ENCODE measurements around the gene PPDPF.

PPDPF gene

DNA sequence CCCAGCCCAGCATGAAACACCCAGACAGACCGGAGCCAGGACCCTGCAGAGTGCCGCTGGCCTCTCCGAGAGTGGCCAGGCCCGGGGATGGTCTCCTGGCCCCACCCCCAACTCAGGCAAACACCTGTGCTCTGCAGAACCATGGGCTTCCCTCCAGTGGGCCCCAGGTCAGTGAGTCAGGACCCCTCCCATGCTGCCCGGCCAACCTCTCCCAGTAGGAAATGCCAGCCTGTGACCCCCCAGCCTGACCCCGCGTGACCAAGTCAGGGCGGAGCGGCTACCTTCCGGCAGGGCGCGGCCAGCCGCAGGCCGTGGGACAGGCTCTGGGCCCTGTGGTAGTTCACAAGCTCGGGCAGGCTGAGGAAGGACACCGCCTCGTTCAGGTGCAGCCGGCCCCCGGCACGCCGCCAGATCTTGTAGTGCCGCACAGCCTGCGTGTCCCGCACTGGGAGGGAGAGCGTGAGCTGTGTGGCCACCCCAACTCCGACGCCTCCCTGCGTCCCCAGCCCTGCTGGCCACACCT, 13.4 kb downstream of the PPDPF start:
- no peak overlapping the region for H3K4me3 ChIP-seq (ENCODE audit: extremely low read depth, insufficient read depth, low read length, poor library complexity, severe bottlenecking)
- H3K9me3 ChIP-seq (ENCODE audit: control insufficient read depth, low read length), result no peaks in the 10 kb centered on the region
- no peak overlapping the region for H3K27ac ChIP-seq (ENCODE audit: low read depth, low read length, severe bottlenecking)
- 91 to 92% methylated on average over 25 to 27 of the region's 28 CpGs for WGBS, 2 experiments (ENCODE audit: insufficient coverage in 2 of 2)
- peaks cover 2% of the 10 kb centered on the region for H3K4me1 ChIP-seq (ENCODE audit: control insufficient read depth, insufficient read depth, low read length, poor library complexity, severe bottlenecking)
- H3K36me3 ChIP-seq (ENCODE audit: control insufficient read depth, insufficient read depth, low read length), result no peaks in the 10 kb centered on the region

DNA sequence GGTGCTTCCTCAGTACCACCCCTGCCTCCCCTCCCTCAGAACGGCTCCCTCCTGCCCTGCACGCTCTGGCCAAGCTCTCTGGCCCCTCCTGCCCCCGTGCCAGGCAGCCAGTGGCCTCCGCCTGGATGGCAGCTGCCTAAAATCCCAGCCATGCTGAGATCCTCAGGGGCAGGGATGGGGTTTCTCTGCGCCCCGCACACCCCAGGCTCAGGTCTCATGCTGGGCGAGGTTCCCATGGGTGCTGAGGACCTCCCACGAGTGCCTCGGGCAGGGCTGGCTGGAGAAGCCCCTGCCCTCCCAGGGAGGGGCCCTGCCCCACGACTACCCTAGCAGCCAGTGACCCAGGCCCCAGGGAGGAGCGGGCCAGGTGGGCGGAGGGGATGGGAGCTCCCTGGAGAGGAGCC, 13.9 kb downstream of the PPDPF start:
- peaks cover 2% of the 10 kb centered on the region for H3K4me1 ChIP-seq (ENCODE audit: control insufficient read depth, insufficient read depth, low read length, poor library complexity, severe bottlenecking)
- 87 to 90% methylated on average over 10 to 12 of the region's 12 CpGs for WGBS, 2 experiments (ENCODE audit: insufficient coverage in 2 of 2)
- H3K36me3 ChIP-seq (ENCODE audit: control insufficient read depth, insufficient read depth, low read length), result no peaks in the 10 kb centered on the region
- H3K4me3 ChIP-seq (ENCODE audit: extremely low read depth, insufficient read depth, low read length, poor library complexity, severe bottlenecking), result no peak overlapping the region
- H3K9me3 ChIP-seq (ENCODE audit: control insufficient read depth, low read length), result no peaks in the 10 kb centered on the region
- H3K27ac ChIP-seq (ENCODE audit: low read depth, low read length, severe bottlenecking), result no peak overlapping the region

GRCh38 chr20:63534831-63535651, 14.5 kb downstream of the PPDPF start:
- no peaks in the 10 kb centered on the region for H3K9me3 ChIP-seq (ENCODE audit: control insufficient read depth, low read length)
- no peak overlapping the region for H3K27ac ChIP-seq (ENCODE audit: low read depth, low read length, severe bottlenecking)
- no peak overlapping the region for H3K4me3 ChIP-seq (ENCODE audit: extremely low read depth, insufficient read depth, low read length, poor library complexity, severe bottlenecking)
- H3K4me1 ChIP-seq (ENCODE audit: control insufficient read depth, insufficient read depth, low read length, poor library complexity, severe bottlenecking), result peaks cover 4% of the 10 kb centered on the region
- H3K36me3 ChIP-seq (ENCODE audit: control insufficient read depth, insufficient read depth, low read length), result no peaks in the 10 kb centered on the region
- WGBS, 2 experiments (ENCODE audit: insufficient coverage in 2 of 2), result 89 to 90% methylated on average over 39 to 48 of the region's 49 CpGs

DNA sequence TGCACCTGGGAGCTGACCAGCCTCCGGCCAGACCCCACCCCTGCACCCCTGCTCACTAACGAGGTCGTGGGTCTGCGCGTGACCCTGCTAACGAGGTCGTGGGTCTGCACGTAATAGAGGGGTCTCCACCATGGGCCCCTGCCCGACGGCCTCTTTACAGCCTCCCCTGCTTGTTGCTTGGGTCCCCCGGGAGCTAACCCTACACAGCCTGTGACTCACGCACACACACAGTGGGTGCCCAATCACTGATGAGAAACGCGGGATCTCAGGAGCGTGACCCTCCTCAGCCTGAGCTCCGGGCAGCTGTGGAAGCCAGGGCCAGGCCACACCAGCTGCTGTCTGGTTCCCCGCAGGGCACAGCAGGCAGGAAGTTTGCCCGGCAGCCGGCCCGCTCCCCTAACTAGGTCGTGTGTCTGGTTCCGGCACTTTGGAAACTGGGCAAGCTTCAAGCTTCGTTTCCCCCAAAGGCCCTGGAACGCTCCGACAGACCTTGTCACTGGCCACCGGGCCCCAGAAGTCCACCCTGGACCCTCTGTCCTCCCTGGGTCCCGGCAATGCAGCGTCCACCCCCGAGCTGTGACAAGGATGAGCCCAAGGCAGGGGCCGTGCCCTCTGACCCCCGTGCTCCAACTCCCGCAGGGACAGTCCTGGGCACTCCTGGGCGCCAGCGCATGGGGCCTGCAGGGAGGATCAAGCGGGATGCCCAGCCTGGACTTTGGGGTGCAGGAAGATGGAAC, 15.8 kb downstream of the PPDPF start:
- H3K4me1 ChIP-seq (ENCODE audit: control insufficient read depth, insufficient read depth, low read length, poor library complexity, severe bottlenecking), result peaks cover 8% of the 10 kb centered on the region
- H3K4me3 ChIP-seq (ENCODE audit: extremely low read depth, insufficient read depth, low read length, poor library complexity, severe bottlenecking), result no peak overlapping the region
- 85 to 89% methylated on average over 34 to 35 of the region's 35 CpGs for WGBS, 2 experiments (ENCODE audit: insufficient coverage in 2 of 2)
- H3K9me3 ChIP-seq (ENCODE audit: control insufficient read depth, low read length), result no peaks in the 10 kb centered on the region
- no peak overlapping the region for H3K27ac ChIP-seq (ENCODE audit: low read depth, low read length, severe bottlenecking)
- no peaks in the 10 kb centered on the region for H3K36me3 ChIP-seq (ENCODE audit: control insufficient read depth, insufficient read depth, low read length)

GRCh38 chr20:63536997-63537524, 16.5 kb downstream of the PPDPF start, which contains the start of gene PTK6:
TSS of gene PTK6 (minus strand) at chr20:63537376. CDS start at chr20:63537314, 62 bp downstream.
- H3K4me1 ChIP-seq (ENCODE audit: control insufficient read depth, insufficient read depth, low read length, poor library complexity, severe bottlenecking), result peaks cover 8% of the 10 kb centered on the region
- WGBS, 2 experiments (ENCODE audit: insufficient coverage in 2 of 2), result 92 to 95% methylated on average over 28 of the region's 29 CpGs
- H3K4me3 ChIP-seq (ENCODE audit: extremely low read depth, insufficient read depth, low read length, poor library complexity, severe bottlenecking), result peak within 1 kb of the TSS; percentile 19
- no peaks in the 10 kb centered on the region for H3K36me3 ChIP-seq (ENCODE audit: control insufficient read depth, insufficient read depth, low read length)
- no peaks in the 10 kb centered on the region for H3K9me3 ChIP-seq (ENCODE audit: control insufficient read depth, low read length)
- H3K27ac ChIP-seq (ENCODE audit: low read depth, low read length, severe bottlenecking), result no peak within 1 kb of the TSS

- Histone ChIP-seq H3K4me1 (ENCODE audit: control insufficient read depth, insufficient read depth, low read length, poor library complexity, severe bottlenecking) (peaks cover 8% of the 10 kb centered on the region), H3K27ac (ENCODE audit: low read depth, low read length, severe bottlenecking) (no peak overlapping the region), H3K36me3 (ENCODE audit: control insufficient read depth, insufficient read depth, low read length) (no peaks in the 10 kb centered on the region), H3K4me3 (ENCODE audit: extremely low read depth, insufficient read depth, low read length, poor library complexity, severe bottlenecking) (peak overlapping the region; percentile 19), H3K9me3 (ENCODE audit: control insufficient read depth, low read length) (no peaks in the 10 kb centered on the region)
- WGBS, 2 experiments (ENCODE audit: insufficient coverage in 2 of 2), result 27% methylated on average over 27 to 30 of the region's 34 CpGs
These were observed 17.1 kb downstream of the PPDPF start for GRCh38 chr20:63537525-63538203.

- Histone ChIP-seq H3K36me3 (ENCODE audit: control insufficient read depth, insufficient read depth, low read length) (no peaks in the 10 kb centered on the region), H3K9me3 (ENCODE audit: control insufficient read depth, low read length) (no peaks in the 10 kb centered on the region), H3K27ac (ENCODE audit: low read depth, low read length, severe bottlenecking) (no peak overlapping the region), H3K4me3 (ENCODE audit: extremely low read depth, insufficient read depth, low read length, poor library complexity, severe bottlenecking) (peak overlapping the region; percentile 19), H3K4me1 (ENCODE audit: control insufficient read depth, insufficient read depth, low read length, poor library complexity, severe bottlenecking) (peaks cover 8% of the 10 kb centered on the region)
- 80 to 88% methylated on average over 13 of the region's 27 CpGs for WGBS, 2 experiments (ENCODE audit: insufficient coverage in 2 of 2)
These were observed 17.9 kb downstream of the PPDPF start for GRCh38 chr20:63538204-63539091.

GRCh38 chr20:63539092-63539430, 18.5 kb downstream of the PPDPF start:
- 90 to 96% methylated on average over 8 to 12 of the region's 12 CpGs for WGBS, 2 experiments (ENCODE audit: insufficient coverage in 2 of 2)
- no peak overlapping the region for H3K4me3 ChIP-seq (ENCODE audit: extremely low read depth, insufficient read depth, low read length, poor library complexity, severe bottlenecking)
- H3K4me1 ChIP-seq (ENCODE audit: control insufficient read depth, insufficient read depth, low read length, poor library complexity, severe bottlenecking), result peaks cover 8% of the 10 kb centered on the region
- H3K36me3 ChIP-seq (ENCODE audit: control insufficient read depth, insufficient read depth, low read length), result no peaks in the 10 kb centered on the region
- no peak overlapping the region for H3K27ac ChIP-seq (ENCODE audit: low read depth, low read length, severe bottlenecking)
- no peaks in the 10 kb centered on the region for H3K9me3 ChIP-seq (ENCODE audit: control insufficient read depth, low read length)

DNA sequence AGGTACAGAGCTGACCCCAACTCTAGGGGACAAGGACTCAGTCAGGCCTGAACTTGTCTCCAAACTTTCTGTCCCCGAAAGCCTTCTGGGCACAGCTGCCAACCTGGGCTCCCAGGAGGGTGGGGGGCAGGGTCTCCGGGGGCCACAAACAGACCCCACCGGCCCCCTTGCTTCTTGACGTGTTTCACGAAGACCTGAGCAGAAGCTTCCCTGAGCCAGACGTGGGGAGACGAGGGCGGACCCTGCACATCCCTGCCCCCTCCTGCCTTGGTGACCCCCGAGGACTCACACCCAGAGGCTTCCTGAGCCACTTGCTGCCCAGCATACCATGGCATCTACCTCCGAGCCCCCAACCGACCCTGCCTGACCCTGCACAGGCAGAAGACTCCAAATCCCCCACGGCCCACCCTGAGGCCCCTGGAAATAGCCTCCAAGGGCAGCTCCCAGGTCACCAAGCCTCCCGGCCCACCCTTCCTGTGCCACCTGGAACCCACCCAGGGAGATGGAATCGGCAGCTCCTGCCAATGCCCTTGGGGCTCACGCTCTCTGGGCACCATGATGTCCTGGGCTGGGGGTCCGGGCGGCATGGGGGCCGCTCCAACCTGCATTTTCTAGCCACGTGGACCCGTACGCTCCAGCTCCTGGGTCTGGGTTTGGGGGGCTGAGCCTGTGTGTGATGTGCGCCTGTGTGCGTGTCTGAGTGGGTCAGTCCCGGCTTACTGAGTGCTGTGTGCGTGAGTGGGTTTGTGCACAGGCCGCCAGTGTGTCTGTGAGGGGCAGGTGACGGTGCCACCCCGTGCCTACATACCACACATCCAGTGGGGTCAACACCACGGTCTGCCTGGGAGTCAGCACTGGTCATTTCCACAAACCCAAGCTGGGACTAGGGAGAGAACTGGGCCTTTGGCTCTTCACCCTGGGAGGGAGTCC, 19.1 kb downstream of the PPDPF start:
- Histone ChIP-seq H3K36me3 (ENCODE audit: control insufficient read depth, insufficient read depth, low read length) (no peaks in the 10 kb centered on the region), H3K4me1 (ENCODE audit: control insufficient read depth, insufficient read depth, low read length, poor library complexity, severe bottlenecking) (peaks cover 8% of the 10 kb centered on the region), H3K9me3 (ENCODE audit: control insufficient read depth, low read length) (no peaks in the 10 kb centered on the region), H3K4me3 (ENCODE audit: extremely low read depth, insufficient read depth, low read length, poor library complexity, severe bottlenecking) (no peak overlapping the region), H3K27ac (ENCODE audit: low read depth, low read length, severe bottlenecking) (no peak overlapping the region)
- WGBS, 2 experiments (ENCODE audit: insufficient coverage in 2 of 2), result 93 to 94% methylated on average over 22 to 24 of the region's 29 CpGs

Measured in mesodermal cell (in vitro differentiated cells).